RPMI7951 (cell line): ENCODE results near the gene HS6ST1. TPM values are rescaled to one million over a fixed set of nuclear protein-coding genes. Genes with fewer than 3 reads are reported as not detected.
"Not testable (repeated sequence)": the region's sequence is repeated elsewhere in the genome, so short reads cannot be mapped to it uniquely, and the experiment has no call there.

Experiments
- DNase-seq: peaks from one replicate; pipeline ENCODE4 v3.0.0-alpha.2; 2012; ENCODE audit warnings: low read depth
- total RNA-seq: library from RNA; depleted of rRNA; stranded (reverse); fragments of >200 nt; shearing (Covaris generic); gene quantifications from 2 replicates; pipeline ENCODE4 v1.2.3, GENCODE V29; 2014

Gene HS6ST1
- total RNA-seq, 1 experiment from 2014 or later, result 2.9 TPM

GRCh38 chr2:128321784-128322714, 3.4 kb upstream of the HS6ST1 start:
- peak; percentile 81 for DNase-seq

GRCh38 chr2:128320906-128321771, 2.5 kb upstream of the HS6ST1 start:
- no peak for DNase-seq

GRCh38 chr2:128320192-128320905, 1.7 kb upstream of the HS6ST1 start:
- DNase-seq, result no peak

GRCh38 chr2:128319631-128320191, 1.0 kb upstream of the HS6ST1 start:
- no peak for DNase-seq

- peak; percentile 15 for DNase-seq
Measured at GRCh38 chr2:128318245-128318644, 423 bp downstream of the HS6ST1 start.

- DNase-seq, result not testable (repeated sequence)
Measured at GRCh38 chr2:128317899-128318225, 806 bp downstream of the HS6ST1 start.

GRCh38 chr2:128317181-128317898, 1.3 kb downstream of the HS6ST1 start:
- no peak for DNase-seq

- no peak for DNase-seq
Measured at GRCh38 chr2:128316777-128317180, 1.9 kb downstream of the HS6ST1 start.

- DNase-seq, result no peak
Measured at GRCh38 chr2:128315829-128316776, 2.6 kb downstream of the HS6ST1 start.

- no peak for DNase-seq
Measured at GRCh38 chr2:128315122-128315828, 3.4 kb downstream of the HS6ST1 start.

GRCh38 chr2:128314348-128315121, 4.1 kb downstream of the HS6ST1 start:
- DNase-seq, result no peak

- DNase-seq, result no peak
Measured at GRCh38 chr2:128313931-128314347, 4.7 kb downstream of the HS6ST1 start.

- no peak for DNase-seq
Measured at GRCh38 chr2:128313091-128313836, 5.4 kb downstream of the HS6ST1 start.

GRCh38 chr2:128312411-128312810, 6.3 kb downstream of the HS6ST1 start:
- DNase-seq, result no peak

GRCh38 chr2:128311755-128312341, 6.8 kb downstream of the HS6ST1 start:
- no peak for DNase-seq

- DNase-seq, result no peak
Measured at GRCh38 chr2:128311216-128311754, 7.4 kb downstream of the HS6ST1 start.

- DNase-seq, result no peak
Measured at GRCh38 chr2:128310761-128311160, 7.9 kb downstream of the HS6ST1 start.
